ENCODE measurements around the gene SMTNL2. TPM values are rescaled to one million over a fixed set of nuclear protein-coding genes. Genes with fewer than 3 reads are reported as not detected.

Gene SMTNL2
- total RNA-seq, 4 donors from 2014 or later = 1.5 TPM; not detected in 2

DNA sequence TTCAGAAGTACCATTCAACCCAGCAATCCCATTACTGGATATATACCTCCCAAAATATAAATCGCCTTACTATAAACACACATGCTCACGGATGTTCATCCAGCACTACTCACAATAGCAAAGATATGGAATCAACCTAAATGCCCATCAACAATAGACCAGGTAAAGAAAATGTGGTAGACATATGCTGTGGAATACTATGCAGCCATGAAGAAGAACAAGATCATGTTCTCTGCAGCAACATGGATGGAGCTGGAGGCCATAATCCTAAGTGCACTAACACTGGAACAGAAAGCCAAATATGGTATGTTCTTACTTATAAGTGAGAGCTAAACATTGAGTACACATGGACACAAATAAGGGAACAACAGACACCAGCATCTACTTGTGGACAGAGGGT is 49.3 kb downstream of the SMTNL2 start:
- TF ChIP-seq, protein P1, sequence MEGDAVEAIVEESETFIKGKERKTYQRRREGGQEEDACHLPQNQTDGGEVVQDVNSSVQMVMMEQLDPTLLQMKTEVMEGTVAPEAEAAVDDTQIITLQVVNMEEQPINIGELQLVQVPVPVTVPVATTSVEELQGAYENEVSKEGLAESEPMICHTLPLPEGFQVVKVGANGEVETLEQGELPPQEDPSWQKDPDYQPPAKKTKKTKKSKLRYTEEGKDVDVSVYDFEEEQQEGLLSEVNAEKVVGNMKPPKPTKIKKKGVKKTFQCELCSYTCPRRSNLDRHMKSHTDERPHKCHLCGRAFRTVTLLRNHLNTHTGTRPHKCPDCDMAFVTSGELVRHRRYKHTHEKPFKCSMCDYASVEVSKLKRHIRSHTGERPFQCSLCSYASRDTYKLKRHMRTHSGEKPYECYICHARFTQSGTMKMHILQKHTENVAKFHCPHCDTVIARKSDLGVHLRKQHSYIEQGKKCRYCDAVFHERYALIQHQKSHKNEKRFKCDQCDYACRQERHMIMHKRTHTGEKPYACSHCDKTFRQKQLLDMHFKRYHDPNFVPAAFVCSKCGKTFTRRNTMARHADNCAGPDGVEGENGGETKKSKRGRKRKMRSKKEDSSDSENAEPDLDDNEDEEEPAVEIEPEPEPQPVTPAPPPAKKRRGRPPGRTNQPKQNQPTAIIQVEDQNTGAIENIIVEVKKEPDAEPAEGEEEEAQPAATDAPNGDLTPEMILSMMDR (IDR thresholded peaks at IDR 0.05; ENCODE audit: low read depth) = no peak

DNA sequence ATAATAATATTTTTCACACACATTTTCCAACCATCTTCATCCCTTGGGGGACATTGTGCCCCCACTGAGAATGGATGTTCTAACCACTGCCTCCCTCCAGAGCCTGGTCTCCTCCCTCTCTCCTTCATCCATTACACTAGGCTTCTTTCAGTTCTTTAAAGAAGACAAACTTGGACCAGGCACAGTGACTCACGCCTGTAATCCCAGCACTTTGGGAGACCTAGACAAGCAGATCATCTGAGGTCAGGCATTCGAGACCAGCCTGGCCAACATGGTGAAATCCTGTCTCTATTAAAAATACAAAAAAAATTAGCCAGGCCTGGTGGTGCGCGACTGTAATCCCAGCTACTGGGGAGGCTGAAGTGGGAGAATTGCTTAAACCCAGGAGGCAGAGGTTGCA is 50.6 kb downstream of the SMTNL2 start:
- TF ChIP-seq, protein P1 (IDR thresholded peaks at IDR 0.05; ENCODE audit: low read depth) = no peak

DNA sequence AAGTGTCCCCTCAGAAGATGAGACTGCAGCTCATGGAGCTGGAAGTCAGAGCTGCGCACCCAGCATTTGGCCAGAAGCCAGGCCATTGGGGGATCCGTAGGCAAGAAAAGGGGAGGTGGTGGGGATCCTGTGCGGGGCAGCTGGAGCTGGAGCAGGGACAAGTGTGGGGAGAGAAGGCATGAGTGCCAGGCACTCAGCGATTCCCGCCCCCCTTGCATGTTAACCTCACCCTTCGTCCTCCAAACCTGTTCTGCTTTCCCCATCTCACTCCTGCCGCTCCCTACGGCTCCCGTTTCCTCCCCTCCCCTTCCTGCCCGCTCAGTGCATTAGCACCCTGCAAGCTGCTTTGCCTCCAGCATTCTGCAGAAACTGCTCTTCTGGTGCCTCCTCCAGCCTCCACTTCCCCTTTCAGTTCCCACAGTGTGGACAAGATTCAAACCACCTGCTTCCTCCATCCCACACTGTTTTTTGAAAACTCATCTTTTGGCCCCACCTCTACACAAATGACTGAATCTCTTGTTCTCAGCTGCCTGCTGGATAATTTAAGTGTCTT is 51.6 kb downstream of the SMTNL2 start:
- TF ChIP-seq, protein P1 (IDR thresholded peaks at IDR 0.05; ENCODE audit: low read depth) = no peak

DNA sequence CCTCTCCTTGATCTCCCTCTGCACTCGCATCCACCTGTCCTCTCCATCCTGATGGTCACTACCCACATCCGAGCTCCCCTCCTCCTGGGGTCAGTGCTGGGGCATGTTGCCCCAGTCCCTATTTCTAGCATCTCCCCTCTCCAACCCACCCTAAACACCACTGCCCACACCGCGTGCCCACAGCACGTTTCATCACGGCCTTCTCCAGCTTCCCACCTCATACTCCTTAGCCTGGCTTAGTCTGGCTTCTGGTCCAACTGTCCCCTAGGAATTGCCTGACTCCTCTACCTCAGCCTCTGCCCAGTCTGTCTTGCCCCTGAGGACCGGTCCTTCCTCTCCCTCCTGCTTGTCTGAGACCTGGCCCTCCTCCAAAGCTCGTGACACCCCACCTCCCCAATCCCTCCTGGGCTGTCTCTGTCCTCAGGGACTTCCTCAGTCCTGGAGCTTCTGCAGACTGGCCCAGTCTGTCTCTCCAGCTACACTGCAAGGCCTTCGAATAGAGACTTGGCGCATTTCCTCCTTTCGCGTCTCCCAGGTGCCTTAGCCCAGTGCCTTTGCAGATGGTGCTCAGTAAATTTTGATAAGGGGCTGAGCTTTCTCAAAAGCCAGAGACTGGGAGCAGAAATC is 52.3 kb downstream of the SMTNL2 start:
- TF ChIP-seq, protein P1 (IDR thresholded peaks at IDR 0.05; ENCODE audit: low read depth) = no peak

DNA sequence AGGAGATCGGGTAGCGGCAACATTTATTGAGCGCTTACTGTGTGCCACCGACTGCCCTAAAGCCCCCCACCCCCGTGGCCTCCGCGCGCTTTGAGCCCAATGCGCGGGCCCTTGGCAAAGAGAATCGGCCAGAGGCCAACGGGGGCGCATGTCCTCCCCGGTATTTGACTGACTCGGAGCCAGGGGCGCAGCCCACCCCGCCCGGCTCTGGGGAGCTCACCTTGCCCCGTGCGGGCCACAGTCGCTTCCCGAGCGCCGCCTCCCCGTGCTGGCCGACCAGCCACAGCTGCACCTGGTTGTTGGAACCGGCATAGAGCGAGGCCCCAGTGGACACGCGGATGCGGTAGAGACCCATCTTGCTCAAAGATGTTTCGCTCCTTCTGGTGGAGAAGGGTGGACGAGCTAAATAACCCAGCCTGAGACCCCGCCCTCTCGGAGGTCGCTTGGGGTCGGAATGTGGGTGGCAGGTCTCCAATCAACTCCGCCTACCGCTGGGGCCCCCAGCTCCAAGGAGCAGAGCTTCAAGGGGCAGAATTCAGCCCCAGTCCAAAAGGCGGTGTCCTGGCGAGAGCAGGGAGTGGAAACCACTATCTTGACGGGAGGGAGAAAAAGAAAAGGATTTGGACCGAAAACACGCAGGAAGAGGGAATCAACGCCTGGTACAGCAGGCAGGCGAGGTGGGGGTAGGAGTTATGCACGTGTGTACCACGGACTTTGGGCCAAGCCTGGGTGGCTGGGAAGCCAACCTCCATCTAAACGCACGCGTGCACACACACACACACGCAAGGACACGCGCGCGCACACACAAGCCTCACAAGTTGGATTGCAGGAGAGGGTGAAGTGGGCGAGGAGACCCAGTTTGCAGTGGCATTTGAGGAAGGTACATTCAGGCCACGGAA is 57.2 kb downstream of the SMTNL2 start, which contains the start of gene ALOX15:
Gene ALOX15, minus strand, starts transcription at position 382 of the 899 bp plus-strand sequence. Its CDS starts 27 bp downstream, at position 355.
- TF ChIP-seq, protein P1 (IDR thresholded peaks at IDR 0.05; ENCODE audit: low read depth) = no peak

DNA sequence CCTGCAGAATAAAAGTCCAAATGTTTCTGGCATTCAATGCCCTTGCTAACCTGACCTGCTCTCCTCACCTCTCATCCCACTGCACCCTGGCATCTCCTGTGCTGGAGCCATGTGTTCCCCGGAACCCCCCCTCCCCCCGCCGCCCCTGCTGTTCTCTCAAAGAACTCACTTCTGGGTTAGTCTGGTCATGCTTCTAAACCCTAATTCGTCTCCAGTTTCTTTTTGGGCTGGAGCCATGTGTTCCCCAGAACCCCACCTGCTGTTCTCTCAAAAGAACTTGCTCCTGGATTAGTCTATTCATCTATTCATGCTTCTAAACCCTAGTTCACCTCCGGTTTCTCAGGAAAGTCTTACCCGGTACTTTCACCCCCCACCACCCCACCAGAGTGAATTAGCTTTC is 58.0 kb downstream of the SMTNL2 start:
- TF ChIP-seq, protein P1 (IDR thresholded peaks at IDR 0.05; ENCODE audit: low read depth) = no peak

DNA sequence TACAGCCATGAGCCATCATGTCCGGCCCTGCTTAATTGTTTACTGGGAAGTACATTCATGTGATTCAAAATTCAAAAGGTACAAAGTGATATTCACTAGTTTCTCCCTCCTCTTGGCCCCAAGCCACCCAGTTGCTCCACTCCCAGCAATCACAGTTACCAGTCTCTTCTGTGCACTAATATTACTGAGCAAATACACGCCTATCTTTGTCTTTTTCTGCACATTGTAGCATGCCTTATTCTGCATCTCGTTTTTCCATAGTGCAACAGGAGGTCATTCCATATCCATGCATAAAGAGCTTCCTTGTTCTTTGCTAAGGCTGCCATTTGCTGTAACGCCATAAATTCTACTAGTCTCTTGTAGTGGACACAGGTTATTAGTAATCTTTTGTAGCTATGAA is 59.3 kb downstream of the SMTNL2 start:
- TF ChIP-seq, protein P1 (IDR thresholded peaks at IDR 0.05; ENCODE audit: low read depth) = no peak
